Vagina (tissue), 2 donors: Measurements from ENCODE around the gene OR1I1. TPM values are rescaled to one million over a fixed set of nuclear protein-coding genes. Genes with fewer than 3 reads are reported as not detected.

Experiments used
- DNase-seq, 2 donors: peaks; one replicate each; pipeline ENCODE4 v3.0.0-alpha.2; 2017; ENCODE audit errors: extremely low spot score in 2 of 2
- H3K27ac ChIP-seq: fragments of 200-600 bp; sonication (generic); one replicate; pipeline ENCODE4 v1.5.1; 2019
- H3K27me3 ChIP-seq: fragments of 200-600 bp; sonication (generic); one replicate; pipeline ENCODE4 v1.5.1; 2019
- H3K36me3 ChIP-seq, 2 donors: fragments of 200-600 bp; sonication (generic); one replicate each; pipeline ENCODE4 v1.5.1; 2017 to 2019
- H3K4me1 ChIP-seq: fragments of 200-600 bp; sonication (generic); one replicate; pipeline ENCODE4 v1.5.1; 2019
- H3K4me3 ChIP-seq, 2 donors: fragments of 200-600 bp; sonication (generic); 1 replicate in 1 of 2; 2 replicates in 1 of 2; pipeline ENCODE4 v1.5.1; 2016 to 2019
- H3K9me3 ChIP-seq: fragments of 200-600 bp; sonication (generic); one replicate; pipeline ENCODE4 v1.5.1; 2019
- POLR2A ChIP-seq, 2 donors: fragments of 450-650 bp; IDR thresholded peaks; one replicate each; pipeline ENCODE4 v1.6.1; 2017; ENCODE audit warnings: antibody characterized with exemption in 2 of 2, mild to moderate bottlenecking in 2 of 2, moderate library complexity in 2 of 2
- POLR2AphosphoS5 ChIP-seq, 2 donors: sonication (generic); formaldehyde crosslinking; IDR thresholded peaks; one replicate each; pipeline ENCODE4 v1.9.0; 2017; ENCODE audit warnings: antibody characterized with exemption in 2 of 2, mild to moderate bottlenecking in 2 of 2, low read depth in 1 of 2; ENCODE audit not compliant: insufficient read depth in 1 of 2
- intact Hi-C: fragments of 100-400 bp; cut with DNase I; formaldehyde crosslinking; loops from one replicate; pipeline ENCODE4 v1.15.1; 2023
- total RNA-seq: library from RNA; depleted of rRNA; stranded (reverse); fragments of >200 nt; gene quantifications from one replicate; pipeline ENCODE4 v1.2.3, GENCODE V29; 2016
- TF ChIP-seq, protein P1 (sequence below), 3 experiments: fragments of 450-650 bp in 2 of 3; fragments of 200-600 bp in 1 of 3; sonication (generic) in 1 of 3; IDR thresholded peaks; one replicate each; pipeline ENCODE4 v1.5.1; 2017 to 2019; ENCODE audit warnings: antibody characterized with exemption in 3 of 3, mild to moderate bottlenecking in 2 of 3, moderate library complexity in 2 of 3

OR1I1 gene
- total RNA-seq, 1 donor from 2014 or later, result not detected

GRCh38 chr19:15105044-15105443 lies 23.0 kb downstream of the OR1I1 start:
- no peak for TF ChIP-seq POLR2AphosphoS5 (IDR thresholded peaks at IDR 0.05; ENCODE audit: insufficient read depth in 1 of 2, low read depth in 1 of 2)
- no peak for TF ChIP-seq POLR2A (IDR thresholded peaks at IDR 0.05)
- TF ChIP-seq, protein P1, sequence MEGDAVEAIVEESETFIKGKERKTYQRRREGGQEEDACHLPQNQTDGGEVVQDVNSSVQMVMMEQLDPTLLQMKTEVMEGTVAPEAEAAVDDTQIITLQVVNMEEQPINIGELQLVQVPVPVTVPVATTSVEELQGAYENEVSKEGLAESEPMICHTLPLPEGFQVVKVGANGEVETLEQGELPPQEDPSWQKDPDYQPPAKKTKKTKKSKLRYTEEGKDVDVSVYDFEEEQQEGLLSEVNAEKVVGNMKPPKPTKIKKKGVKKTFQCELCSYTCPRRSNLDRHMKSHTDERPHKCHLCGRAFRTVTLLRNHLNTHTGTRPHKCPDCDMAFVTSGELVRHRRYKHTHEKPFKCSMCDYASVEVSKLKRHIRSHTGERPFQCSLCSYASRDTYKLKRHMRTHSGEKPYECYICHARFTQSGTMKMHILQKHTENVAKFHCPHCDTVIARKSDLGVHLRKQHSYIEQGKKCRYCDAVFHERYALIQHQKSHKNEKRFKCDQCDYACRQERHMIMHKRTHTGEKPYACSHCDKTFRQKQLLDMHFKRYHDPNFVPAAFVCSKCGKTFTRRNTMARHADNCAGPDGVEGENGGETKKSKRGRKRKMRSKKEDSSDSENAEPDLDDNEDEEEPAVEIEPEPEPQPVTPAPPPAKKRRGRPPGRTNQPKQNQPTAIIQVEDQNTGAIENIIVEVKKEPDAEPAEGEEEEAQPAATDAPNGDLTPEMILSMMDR (IDR thresholded peaks at IDR 0.05), result no peak
- Histone ChIP-seq H3K27me3 (no peaks in the 10 kb centered on the region), H3K36me3 (peaks cover 0 to 10% of the 10 kb centered on the region in 2 donors), H3K9me3 (no peaks in the 10 kb centered on the region), H3K27ac (no peak overlapping the region), H3K4me1 (peaks cover 20% of the 10 kb centered on the region), H3K4me3 (no peak overlapping the region)
- intact Hi-C loops, result no loop called here
- no peak for DNase-seq

GRCh38 chr19:15107061-15108010 lies 25.3 kb downstream of the OR1I1 start, which contains the start of gene SYDE1:
TSS of gene SYDE1 (plus strand) at chr19:15107401. CDS start at chr19:15107434, 33 bp downstream.
- Histone ChIP-seq H3K27ac (peak within 1 kb of the TSS; percentile 87), H3K4me3 (peak within 1 kb of the TSS; percentile 59 to 75), H3K36me3 (peaks cover 0 to 21% of the 10 kb centered on the region in 2 donors), H3K9me3 (no peaks in the 10 kb centered on the region), H3K27me3 (no peaks in the 10 kb centered on the region), H3K4me1 (peaks cover 20% of the 10 kb centered on the region)
- no peak for DNase-seq
- intact Hi-C loops, result no loop called here
- TF ChIP-seq POLR2A (IDR thresholded peaks at IDR 0.05) (peak in 1 of 2 donors; percentile 63), POLR2AphosphoS5 (IDR thresholded peaks at IDR 0.05; ENCODE audit: insufficient read depth in 1 of 2, low read depth in 1 of 2) (peak in 1 of 2 donors; percentile 74)
- TF ChIP-seq, protein P1 (IDR thresholded peaks at IDR 0.05), result no peak

DNA sequence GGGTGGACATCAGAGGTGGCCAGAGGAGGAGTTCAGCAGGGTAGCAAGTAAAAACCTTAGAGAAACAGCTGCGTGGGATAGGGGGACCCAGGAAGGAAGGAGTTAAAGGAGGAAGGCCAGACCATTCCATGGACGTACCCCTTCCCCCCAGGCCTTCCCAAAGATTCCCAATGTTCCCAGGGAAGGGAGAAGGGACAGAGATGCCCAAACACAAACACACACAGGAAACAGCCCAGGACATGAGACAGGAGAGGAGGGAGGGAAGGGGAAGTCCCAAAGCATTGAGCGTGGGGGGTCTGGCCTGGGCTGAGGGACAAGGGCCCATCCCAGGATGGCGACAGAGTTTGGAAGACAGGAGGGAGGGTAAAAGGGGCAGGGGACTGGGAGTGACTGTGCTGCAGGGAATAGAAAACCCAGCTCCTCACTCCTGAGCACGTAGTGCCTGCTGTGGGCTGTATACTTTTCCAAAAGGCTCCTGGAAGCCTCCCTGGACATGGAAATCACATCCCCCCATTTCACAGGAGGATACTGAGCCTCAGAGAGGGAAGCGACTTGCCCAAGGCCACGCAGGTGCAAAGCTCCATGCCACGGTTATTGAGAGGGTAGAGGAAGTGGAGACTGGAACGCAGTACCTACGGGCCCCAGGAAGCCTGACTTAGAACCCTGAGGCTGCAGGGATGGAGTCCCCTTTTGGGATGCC lies 26.3 kb downstream of the OR1I1 start:
- TF ChIP-seq, protein P1 (IDR thresholded peaks at IDR 0.05), result no peak
- TF ChIP-seq POLR2AphosphoS5 (IDR thresholded peaks at IDR 0.05; ENCODE audit: insufficient read depth in 1 of 2, low read depth in 1 of 2) (no peak), POLR2A (IDR thresholded peaks at IDR 0.05) (no peak)
- Histone ChIP-seq H3K27me3 (no peaks in the 10 kb centered on the region), H3K4me3 (peak overlapping the region; percentile 59 to 75), H3K9me3 (no peaks in the 10 kb centered on the region), H3K27ac (peak overlapping the region; percentile 87), H3K36me3 (peaks cover 0 to 28% of the 10 kb centered on the region in 2 donors), H3K4me1 (peaks cover 20% of the 10 kb centered on the region)
- intact Hi-C loops, result no loop called here
- no peak for DNase-seq

DNA sequence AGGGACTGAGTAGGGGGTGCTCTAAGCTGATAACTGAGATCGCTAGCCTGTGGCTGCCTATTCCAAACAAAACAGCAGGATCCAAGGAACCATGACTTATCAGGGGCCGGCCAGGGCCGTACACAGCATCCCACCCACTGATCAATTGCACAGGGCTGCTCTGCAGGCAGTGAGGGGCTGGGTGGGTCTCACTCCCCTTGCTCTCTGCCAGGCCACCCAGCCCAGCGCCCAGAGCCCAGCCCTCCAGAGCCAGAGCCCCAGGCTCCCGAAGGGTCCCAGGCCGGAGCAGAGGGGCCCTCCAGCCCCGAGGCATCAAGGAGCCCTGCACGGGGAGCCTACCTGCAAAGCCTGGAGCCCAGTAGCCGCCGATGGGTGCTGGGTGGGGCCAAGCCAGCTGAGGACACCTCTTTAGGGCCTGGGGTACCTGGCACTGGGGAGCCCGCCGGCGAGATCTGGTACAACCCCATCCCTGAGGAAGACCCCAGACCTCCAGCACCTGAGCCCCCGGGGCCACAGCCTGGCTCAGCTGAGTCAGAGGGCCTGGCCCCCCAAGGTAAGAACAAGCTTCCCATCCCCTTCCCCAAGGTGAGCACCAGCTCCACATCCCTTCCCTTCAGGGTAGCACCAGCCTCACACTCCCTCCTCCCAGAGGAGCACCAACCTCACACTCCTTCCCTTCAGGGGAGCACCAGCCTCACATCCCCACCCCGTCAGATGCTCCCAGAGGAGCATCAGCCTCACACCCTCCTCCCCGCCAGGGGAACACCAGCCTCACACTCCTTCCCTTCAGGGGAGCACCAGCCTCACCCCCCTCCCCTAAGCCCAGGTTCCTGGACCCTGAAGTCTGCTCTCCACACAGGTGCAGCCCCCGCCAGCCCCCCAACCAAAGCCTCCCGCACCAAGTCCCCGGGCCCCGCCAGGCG lies 27.1 kb downstream of the OR1I1 start:
- Histone ChIP-seq H3K9me3 (no peaks in the 10 kb centered on the region), H3K4me3 (peak overlapping the region in 1 of 2 donors; percentile 59), H3K36me3 (peaks cover 0 to 36% of the 10 kb centered on the region in 2 donors), H3K27me3 (no peaks in the 10 kb centered on the region), H3K27ac (peak overlapping the region; percentile 87), H3K4me1 (peaks cover 20% of the 10 kb centered on the region)
- intact Hi-C loops, result no loop called here
- no peak for DNase-seq
- TF ChIP-seq POLR2AphosphoS5 (IDR thresholded peaks at IDR 0.05; ENCODE audit: insufficient read depth in 1 of 2, low read depth in 1 of 2) (no peak), POLR2A (IDR thresholded peaks at IDR 0.05) (no peak)
- TF ChIP-seq, protein P1 (IDR thresholded peaks at IDR 0.05), result no peak
